HEK293 (cell line): ENCODE results near the gene IQCF2.

ENCODE experiments used
- CTCF ChIA-PET: fragments of 350-600 bp; formaldehyde crosslinking; extraction: SDS; loops from one replicate; lab custom pipeline; 2021; ENCODE audit warnings: antibody characterized with exemption; lab: Yijun Ruan, JAX
- POLR2A ChIA-PET: fragments of 300-600 bp; formaldehyde crosslinking; extraction: SDS; loops from one replicate; lab custom pipeline; 2020; ENCODE audit warnings: antibody characterized with exemption, inconsistent platforms; lab: Yijun Ruan, JAX
- H3K27ac ChIP-seq: fragments of 200-500 bp; sonication (Bioruptor generic); 2 replicates; pipeline ENCODE4 v1.5.1; 2014; ENCODE audit warnings: low read depth, low read length, control low read depth, inconsistent platforms; ENCODE audit errors: extremely low read depth
- H3K36me3 ChIP-seq, 2 experiments: fragments of 200-500 bp in 1 of 2; sonication (Bioruptor generic) in 1 of 2; 1 replicate in 1 of 2; 2 replicates in 1 of 2; pipeline ENCODE4 v1.5.1; 2014 to 2017; ENCODE audit warnings: inconsistent platforms in 2 of 2, low read length in 2 of 2; ENCODE audit not compliant: control insufficient read depth in 2 of 2, insufficient read depth in 1 of 2
- H3K4me1 ChIP-seq: fragments of 200-500 bp; sonication (Bioruptor generic); 2 replicates; pipeline ENCODE4 v1.5.1; 2014; ENCODE audit warnings: mild to moderate bottlenecking, low read length, inconsistent platforms; ENCODE audit not compliant: control insufficient read depth, insufficient read depth
- H3K4me3 ChIP-seq: 2 replicates; pipeline ENCODE4 v1.5.1; 2011; ENCODE audit warnings: low read depth, mild to moderate bottlenecking, control low read depth, low read length, moderate library complexity
- H3K9me3 ChIP-seq: fragments of 200-500 bp; sonication (Bioruptor generic); 2 replicates; pipeline ENCODE4 v1.5.1; 2014; ENCODE audit warnings: low read depth, low read length, inconsistent platforms; ENCODE audit not compliant: control insufficient read depth, insufficient read depth
- FEZF1 ChIP-seq: fragments of 450-650 bp; formaldehyde crosslinking; IDR thresholded peaks from 2 replicates; pipeline ENCODE4 v1.5.1; 2016; ENCODE audit warnings: missing biosample characterization, missing genetic modification characterization
- INSM2 ChIP-seq: fragments of 450-650 bp; formaldehyde crosslinking; IDR thresholded peaks from 2 replicates; pipeline ENCODE4 v1.5.1; 2016; ENCODE audit warnings: missing biosample characterization, missing genetic modification characterization
- KLF1 ChIP-seq: fragments of 450-650 bp; formaldehyde crosslinking; IDR thresholded peaks from 2 replicates; pipeline ENCODE4 v1.5.1; 2016; ENCODE audit warnings: missing biosample characterization, missing genetic modification characterization
- MZF1 ChIP-seq: fragments of 450-650 bp; formaldehyde crosslinking; IDR thresholded peaks from 2 replicates; pipeline ENCODE4 v1.5.1; 2017; ENCODE audit warnings: missing biosample characterization, missing genetic modification characterization, borderline replicate concordance
- PRDM4 ChIP-seq: fragments of 450-650 bp; formaldehyde crosslinking; IDR thresholded peaks from 2 replicates; pipeline ENCODE4 v1.5.1; 2017; ENCODE audit warnings: missing biosample characterization, missing genetic modification characterization
- PRDM6 ChIP-seq: fragments of 450-650 bp; formaldehyde crosslinking; IDR thresholded peaks from 2 replicates; pipeline ENCODE4 v1.5.1; 2017; ENCODE audit warnings: missing biosample characterization, missing genetic modification characterization
- SETDB1 ChIP-seq: IDR thresholded peaks from one replicate; pipeline ENCODE4 v1.6.1; 2017; ENCODE audit warnings: mild to moderate bottlenecking, low read length, moderate library complexity, mixed read lengths; ENCODE audit not compliant: insufficient read length
- SP2 ChIP-seq: fragments of 450-650 bp; formaldehyde crosslinking; IDR thresholded peaks from 2 replicates; pipeline ENCODE4 v1.5.1; 2016; ENCODE audit warnings: missing biosample characterization, missing genetic modification characterization
- SP3 ChIP-seq: fragments of 450-650 bp; formaldehyde crosslinking; IDR thresholded peaks from 2 replicates; pipeline ENCODE4 v1.5.1; 2016; ENCODE audit warnings: missing biosample characterization, missing genetic modification characterization
- ZFHX2 ChIP-seq: fragments of 450-650 bp; formaldehyde crosslinking; conservative IDR thresholded peaks from 2 replicates; pipeline ENCODE4 v1.5.1; 2016; ENCODE audit warnings: missing biosample characterization, missing genetic modification characterization
- ZNF121 ChIP-seq: fragments of 450-650 bp; formaldehyde crosslinking; IDR thresholded peaks from 2 replicates; pipeline ENCODE4 v1.5.1; 2016; ENCODE audit warnings: missing biosample characterization, missing genetic modification characterization
- ZNF175 ChIP-seq: fragments of 450-650 bp; formaldehyde crosslinking; IDR thresholded peaks from 2 replicates; pipeline ENCODE4 v1.5.1; 2016; ENCODE audit warnings: missing biosample characterization, missing genetic modification characterization
- ZNF266 ChIP-seq: fragments of 450-650 bp; formaldehyde crosslinking; IDR thresholded peaks from 2 replicates; pipeline ENCODE4 v1.5.1; 2016; ENCODE audit warnings: missing biosample characterization, missing genetic modification characterization, low read depth
- ZNF302 ChIP-seq: fragments of 450-650 bp; formaldehyde crosslinking; IDR thresholded peaks from 2 replicates; pipeline ENCODE4 v1.5.1; 2016; ENCODE audit warnings: missing biosample characterization, missing genetic modification characterization, low read depth
- ZNF311 ChIP-seq: fragments of 450-650 bp; formaldehyde crosslinking; IDR thresholded peaks from 2 replicates; pipeline ENCODE4 v1.5.1; 2017; ENCODE audit warnings: missing biosample characterization, missing genetic modification characterization, borderline replicate concordance
- ZNF366 ChIP-seq: fragments of 450-650 bp; formaldehyde crosslinking; conservative IDR thresholded peaks from 2 replicates; pipeline ENCODE4 v1.5.1; 2016; ENCODE audit warnings: missing biosample characterization, missing genetic modification characterization
- ZNF548 ChIP-seq: fragments of 450-650 bp; formaldehyde crosslinking; IDR thresholded peaks from 2 replicates; pipeline ENCODE4 v1.5.1; 2016; ENCODE audit warnings: missing biosample characterization, missing genetic modification characterization
- ZNF561 ChIP-seq: fragments of 450-650 bp; IDR thresholded peaks from 2 replicates; pipeline ENCODE4 v1.5.1; 2018; ENCODE audit warnings: missing biosample characterization, missing genetic modification characterization, borderline replicate concordance
- ZNF585B ChIP-seq: fragments of 450-650 bp; formaldehyde crosslinking; IDR thresholded peaks from 2 replicates; pipeline ENCODE4 v1.5.1; 2016; ENCODE audit warnings: missing biosample characterization, missing genetic modification characterization
- ZNF76 ChIP-seq: fragments of 450-650 bp; formaldehyde crosslinking; IDR thresholded peaks from 2 replicates; pipeline ENCODE4; 2016; ENCODE audit warnings: low read depth, missing biosample characterization, missing genetic modification characterization, borderline replicate concordance
- ZNF843 ChIP-seq: fragments of 450-650 bp; formaldehyde crosslinking; IDR thresholded peaks from 2 replicates; pipeline ENCODE4 v1.5.1; 2016; ENCODE audit warnings: missing biosample characterization, missing genetic modification characterization
- TF ChIP-seq, protein P1 (sequence below): fragments of 450-650 bp; formaldehyde crosslinking; IDR thresholded peaks from 2 replicates; pipeline ENCODE4 v1.5.1; 2017; ENCODE audit warnings: missing biosample characterization, missing genetic modification characterization
- TF ChIP-seq, protein P2 (sequence below): fragments of 450-650 bp; formaldehyde crosslinking; IDR thresholded peaks from 2 replicates; pipeline ENCODE4 v1.5.1; 2016; ENCODE audit warnings: missing biosample characterization, missing genetic modification characterization
- TF ChIP-seq, protein P3 (sequence below): fragments of 450-650 bp; formaldehyde crosslinking; IDR thresholded peaks from 2 replicates; pipeline ENCODE4 v1.5.1; 2016; ENCODE audit warnings: missing biosample characterization, missing genetic modification characterization
- TF ChIP-seq, protein P4 (sequence below): fragments of 450-650 bp; formaldehyde crosslinking; IDR thresholded peaks from 2 replicates; pipeline ENCODE4 v1.5.1; 2016; ENCODE audit warnings: missing biosample characterization, missing genetic modification characterization

The IQCF2 gene

GRCh38 chr3:51828297-51828696 is 33.1 kb upstream of the IQCF2 start:
- TF ChIP-seq ZNF266 (no peak), ZNF548 (no peak), ZNF585B (tag by site-specific recombination) (no peak), ZNF175 (tag by site-specific recombination) (no peak), SETDB1 (no peak), INSM2 (tag by site-specific recombination) (no peak), ZNF311 (tag by site-specific recombination) (no peak), MZF1 (tag by site-specific recombination) (no peak), SP2 (tag by site-specific recombination) (no peak), ZNF76 (tag by site-specific recombination) (no peak), FEZF1 (tag by site-specific recombination) (no peak), KLF1 (no peak), PRDM4 (no peak), ZNF121 (tag by site-specific recombination) (no peak), ZNF366 (tag by site-specific recombination) (no peak), PRDM6 (tag by site-specific recombination) (no peak)
- TF ChIP-seq, protein P1, sequence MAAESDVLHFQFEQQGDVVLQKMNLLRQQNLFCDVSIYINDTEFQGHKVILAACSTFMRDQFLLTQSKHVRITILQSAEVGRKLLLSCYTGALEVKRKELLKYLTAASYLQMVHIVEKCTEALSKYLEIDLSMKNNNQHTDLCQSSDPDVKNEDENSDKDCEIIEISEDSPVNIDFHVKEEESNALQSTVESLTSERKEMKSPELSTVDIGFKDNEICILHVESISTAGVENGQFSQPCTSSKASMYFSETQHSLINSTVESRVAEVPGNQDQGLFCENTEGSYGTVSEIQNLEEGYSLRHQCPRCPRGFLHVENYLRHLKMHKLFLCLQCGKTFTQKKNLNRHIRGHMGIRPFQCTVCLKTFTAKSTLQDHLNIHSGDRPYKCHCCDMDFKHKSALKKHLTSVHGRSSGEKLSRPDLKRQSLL (tag by site-specific recombination) = no peak
- TF ChIP-seq, protein P2, sequence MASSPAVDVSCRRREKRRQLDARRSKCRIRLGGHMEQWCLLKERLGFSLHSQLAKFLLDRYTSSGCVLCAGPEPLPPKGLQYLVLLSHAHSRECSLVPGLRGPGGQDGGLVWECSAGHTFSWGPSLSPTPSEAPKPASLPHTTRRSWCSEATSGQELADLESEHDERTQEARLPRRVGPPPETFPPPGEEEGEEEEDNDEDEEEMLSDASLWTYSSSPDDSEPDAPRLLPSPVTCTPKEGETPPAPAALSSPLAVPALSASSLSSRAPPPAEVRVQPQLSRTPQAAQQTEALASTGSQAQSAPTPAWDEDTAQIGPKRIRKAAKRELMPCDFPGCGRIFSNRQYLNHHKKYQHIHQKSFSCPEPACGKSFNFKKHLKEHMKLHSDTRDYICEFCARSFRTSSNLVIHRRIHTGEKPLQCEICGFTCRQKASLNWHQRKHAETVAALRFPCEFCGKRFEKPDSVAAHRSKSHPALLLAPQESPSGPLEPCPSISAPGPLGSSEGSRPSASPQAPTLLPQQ = no peak
- Histone ChIP-seq H3K27ac (no peak overlapping the region), H3K36me3 (no peaks in the 10 kb centered on the region), H3K4me1 (no peaks in the 10 kb centered on the region), H3K4me3 (no peak overlapping the region), H3K9me3 (no peaks in the 10 kb centered on the region)
- POLR2A ChIA-PET = no interaction called here
- CTCF ChIA-PET = interaction anchor here (1.4 kb wide), 1 partner anchor 8 kb away, joined by 8 read pairs; no protein-coding TSS in a partner anchor

- ChIA-PET POLR2A (no interaction called here), CTCF (no interaction called here)
- Histone ChIP-seq H3K9me3 (no peaks in the 10 kb centered on the region), H3K4me3 (no peak overlapping the region), H3K36me3 (no peaks in the 10 kb centered on the region), H3K27ac (no peak overlapping the region), H3K4me1 (no peaks in the 10 kb centered on the region)
- TF ChIP-seq ZNF302 (tag by site-specific recombination) (no peak), ZNF561 (tag by site-specific recombination) (no peak), ZNF843 (tag by site-specific recombination) (no peak), SP3 (tag by site-specific recombination) (no peak), ZFHX2 (tag by site-specific recombination) (no peak)
- TF ChIP-seq, protein P3, sequence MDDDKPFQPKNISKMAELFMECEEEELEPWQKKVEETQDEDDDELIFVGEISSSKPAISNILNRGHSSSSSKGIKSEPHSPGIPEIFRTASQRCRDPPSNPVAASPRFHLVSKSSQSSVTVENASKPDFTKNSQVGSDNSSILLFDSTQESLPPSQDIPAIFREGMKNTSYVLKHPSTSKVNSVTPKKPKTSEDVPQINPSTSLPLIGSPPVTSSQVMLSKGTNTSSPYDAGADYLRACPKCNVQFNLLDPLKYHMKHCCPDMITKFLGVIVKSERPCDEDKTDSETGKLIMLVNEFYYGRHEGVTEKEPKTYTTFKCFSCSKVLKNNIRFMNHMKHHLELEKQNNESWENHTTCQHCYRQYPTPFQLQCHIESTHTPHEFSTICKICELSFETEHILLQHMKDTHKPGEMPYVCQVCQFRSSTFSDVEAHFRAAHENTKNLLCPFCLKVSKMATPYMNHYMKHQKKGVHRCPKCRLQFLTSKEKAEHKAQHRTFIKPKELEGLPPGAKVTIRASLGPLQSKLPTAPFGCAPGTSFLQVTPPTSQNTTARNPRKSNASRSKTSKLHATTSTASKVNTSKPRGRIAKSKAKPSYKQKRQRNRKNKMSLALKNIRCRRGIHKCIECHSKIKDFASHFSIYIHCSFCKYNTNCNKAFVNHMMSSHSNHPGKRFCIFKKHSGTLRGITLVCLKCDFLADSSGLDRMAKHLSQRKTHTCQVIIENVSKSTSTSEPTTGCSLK (tag by site-specific recombination) = no peak
- TF ChIP-seq, protein P4, sequence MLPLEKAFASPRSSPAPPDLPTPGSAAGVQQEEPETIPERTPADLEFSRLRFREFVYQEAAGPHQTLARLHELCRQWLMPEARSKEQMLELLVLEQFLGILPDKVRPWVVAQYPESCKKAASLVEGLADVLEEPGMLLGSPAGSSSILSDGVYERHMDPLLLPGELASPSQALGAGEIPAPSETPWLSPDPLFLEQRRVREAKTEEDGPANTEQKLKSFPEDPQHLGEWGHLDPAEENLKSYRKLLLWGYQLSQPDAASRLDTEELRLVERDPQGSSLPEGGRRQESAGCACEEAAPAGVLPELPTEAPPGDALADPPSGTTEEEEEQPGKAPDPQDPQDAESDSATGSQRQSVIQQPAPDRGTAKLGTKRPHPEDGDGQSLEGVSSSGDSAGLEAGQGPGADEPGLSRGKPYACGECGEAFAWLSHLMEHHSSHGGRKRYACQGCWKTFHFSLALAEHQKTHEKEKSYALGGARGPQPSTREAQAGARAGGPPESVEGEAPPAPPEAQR = no peak
Measured at GRCh38 chr3:51830345-51830744, 31.1 kb upstream of the IQCF2 start.
